Mucosa of rectum (tissue), 2 donors: ENCODE measurements around the gene ATG4B.

Experiments
- H3K27ac ChIP-seq, 2 donors: one replicate each; pipeline ENCODE4 v1.7.0; 2013; ENCODE audit warnings: inconsistent platforms in 2 of 2, low read depth in 2 of 2, low read length in 2 of 2
- H3K27me3 ChIP-seq, 2 donors: one replicate each; pipeline ENCODE4 v1.7.0; 2013; ENCODE audit warnings: low read length in 2 of 2; ENCODE audit not compliant: control insufficient read depth in 2 of 2, insufficient read depth in 2 of 2
- H3K36me3 ChIP-seq, 2 donors: one replicate each; pipeline ENCODE4 v1.7.0; 2013; ENCODE audit warnings: low read length in 2 of 2; ENCODE audit not compliant: control insufficient read depth in 2 of 2, insufficient read depth in 2 of 2
- H3K4me1 ChIP-seq, 2 donors: one replicate each; pipeline ENCODE4 v1.7.0; 2013; ENCODE audit warnings: low read length in 2 of 2, mild to moderate bottlenecking in 1 of 2; ENCODE audit not compliant: control insufficient read depth in 2 of 2, insufficient read depth in 2 of 2
- H3K4me3 ChIP-seq, 2 donors: one replicate each; pipeline ENCODE4 v1.7.0; 2013; ENCODE audit warnings: low read length in 2 of 2
- H3K9ac ChIP-seq, 2 donors: one replicate each; pipeline ENCODE4 v1.7.0; 2013; ENCODE audit warnings: low read length in 2 of 2, low read depth in 1 of 2, mild to moderate bottlenecking in 1 of 2
- H3K9me3 ChIP-seq, 2 donors: one replicate each; pipeline ENCODE4 v1.7.0; 2013; ENCODE audit warnings: low read length in 2 of 2; ENCODE audit not compliant: control insufficient read depth in 2 of 2
- donor health status: healthy.
- donor health status: Normal muscosa, but diverticular disease.

Gene ATG4B

DNA sequence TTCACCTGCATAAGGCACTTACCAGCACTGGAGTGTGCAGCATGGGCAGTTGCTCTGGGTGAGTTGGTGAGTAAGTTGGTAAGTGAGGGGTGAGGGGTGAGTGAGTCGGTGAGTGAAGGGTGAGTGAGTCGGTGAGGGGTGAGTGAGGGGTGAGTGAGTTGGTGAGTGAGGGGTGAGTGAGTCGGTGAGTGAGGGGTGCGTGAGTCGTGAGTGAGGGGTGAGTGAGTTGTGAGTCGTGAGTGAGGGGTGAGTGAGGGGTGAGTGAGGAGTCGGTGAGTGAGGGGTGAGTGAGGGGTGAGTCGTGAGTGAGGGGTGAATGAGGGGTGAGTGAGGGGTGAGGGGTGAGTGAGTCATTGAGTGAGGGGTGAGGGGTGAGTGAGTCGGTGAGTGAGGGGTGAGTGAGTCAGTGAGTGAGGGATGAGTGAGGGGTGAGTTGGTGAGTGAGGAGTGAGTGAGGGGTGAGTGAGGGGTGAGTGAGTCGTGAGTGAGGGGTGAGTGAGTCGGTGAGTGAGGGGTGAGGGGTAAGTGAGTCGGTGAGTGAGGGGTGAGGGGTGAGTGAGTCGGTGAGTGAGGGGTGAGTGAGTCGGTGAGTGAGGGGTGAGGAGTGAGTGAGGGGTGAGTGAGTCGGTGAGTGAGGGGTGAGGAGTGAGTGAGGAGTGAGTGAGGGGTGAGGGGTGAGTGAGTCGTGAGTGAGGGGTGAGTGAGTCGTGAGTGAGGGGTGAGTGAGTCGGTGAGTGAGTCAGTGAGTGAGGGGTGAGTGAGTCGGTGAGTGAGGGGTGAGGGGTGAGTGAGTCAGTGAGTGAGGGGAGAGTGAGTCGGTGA is 17.7 kb upstream of the ATG4B start:
- Histone ChIP-seq H3K4me3 (no peak overlapping the region), H3K4me1 (peaks cover 7 to 9% of the 10 kb centered on the region in 2 donors), H3K27me3 (no peaks in the 10 kb centered on the region), H3K9me3 (no peaks in the 10 kb centered on the region), H3K27ac (no peak overlapping the region), H3K36me3 (peaks cover 7% of the 10 kb centered on the region in 2 donors), H3K9ac (no peak overlapping the region)

DNA sequence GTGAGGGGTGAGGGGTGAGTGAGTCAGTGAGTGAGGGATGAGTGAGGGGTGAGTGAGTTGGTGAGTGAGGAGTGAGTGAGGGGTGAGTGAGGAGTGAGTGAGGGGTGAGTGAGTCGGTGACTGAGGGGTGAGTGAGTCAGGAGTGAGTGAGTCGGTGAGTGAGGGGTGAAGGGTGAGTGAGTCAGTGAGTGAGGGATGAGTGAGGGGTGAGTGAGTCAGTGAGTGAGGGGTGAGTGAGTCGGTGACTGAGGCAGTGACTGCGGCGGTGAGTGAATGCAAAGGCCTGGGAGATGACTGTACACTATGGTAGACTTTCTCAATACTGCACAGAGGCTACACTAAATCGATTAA is 17.1 kb upstream of the ATG4B start:
- peaks cover 7 to 9% of the 10 kb centered on the region in 2 donors for H3K4me1 ChIP-seq
- H3K4me3 ChIP-seq = no peak overlapping the region
- H3K9ac ChIP-seq = no peak overlapping the region
- no peaks in the 10 kb centered on the region for H3K9me3 ChIP-seq
- H3K36me3 ChIP-seq = peaks cover 7% of the 10 kb centered on the region in 2 donors
- no peaks in the 10 kb centered on the region for H3K27me3 ChIP-seq
- H3K27ac ChIP-seq = no peak overlapping the region

DNA sequence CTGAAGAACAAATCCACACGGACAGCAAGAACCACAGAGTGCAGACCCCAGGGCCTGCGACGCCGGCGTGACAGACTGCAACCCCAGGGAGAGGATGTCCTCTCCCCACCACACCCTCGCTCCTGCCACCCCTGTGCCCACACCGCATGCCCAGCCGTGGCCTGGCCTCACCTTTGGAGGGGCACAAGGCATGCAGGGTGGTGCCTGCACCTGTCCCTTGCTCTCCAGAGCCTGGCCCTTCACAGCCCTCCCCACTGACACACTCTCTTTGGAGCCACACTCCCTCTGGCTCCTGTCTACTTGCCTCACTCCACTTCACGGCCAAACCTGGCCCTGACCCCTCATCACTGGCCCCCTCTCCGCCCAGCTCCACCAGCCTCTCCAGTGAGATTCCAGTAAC is 9.8 kb upstream of the ATG4B start:
- Histone ChIP-seq H3K27me3 (no peaks in the 10 kb centered on the region), H3K27ac (no peak overlapping the region), H3K4me1 (no peaks in the 10 kb centered on the region), H3K9ac (no peak overlapping the region), H3K4me3 (no peak overlapping the region), H3K9me3 (no peaks in the 10 kb centered on the region), H3K36me3 (peaks cover 14 to 26% of the 10 kb centered on the region in 2 donors)

DNA sequence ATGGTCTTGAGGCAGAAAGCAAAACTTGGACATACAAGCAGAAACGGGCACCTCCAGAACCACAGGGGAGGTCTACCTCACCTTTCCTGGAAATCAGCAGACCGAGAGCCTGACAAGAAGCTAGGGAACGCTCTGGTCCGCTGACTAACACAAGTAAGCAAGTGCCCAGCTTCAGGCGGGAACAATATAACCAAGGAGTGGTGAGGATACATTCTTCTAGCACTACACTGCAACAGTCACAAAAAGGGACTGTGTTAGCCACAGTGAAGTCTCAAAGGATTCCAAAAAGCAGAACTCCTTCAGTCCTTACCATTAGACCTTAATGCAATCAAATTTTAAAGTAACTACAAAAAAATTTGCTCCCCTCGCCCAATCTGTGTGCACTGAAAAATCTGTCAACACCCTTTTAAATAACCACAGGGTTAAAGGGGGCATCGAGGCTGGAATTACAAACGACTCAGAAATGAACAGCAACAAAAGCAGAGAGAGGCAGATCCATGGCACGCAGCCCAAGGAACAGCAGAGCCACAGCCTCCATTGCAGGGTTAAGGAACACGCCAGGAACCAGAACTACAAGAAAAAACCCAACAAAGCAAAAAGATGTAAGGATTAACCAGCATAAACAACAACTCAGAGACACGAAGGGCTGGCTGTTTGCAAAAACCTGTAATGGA is 7.6 kb upstream of the ATG4B start:
- Histone ChIP-seq H3K4me3 (no peak overlapping the region), H3K9me3 (no peaks in the 10 kb centered on the region), H3K9ac (no peak overlapping the region), H3K27me3 (no peaks in the 10 kb centered on the region), H3K36me3 (peaks cover 22 to 37% of the 10 kb centered on the region in 2 donors), H3K4me1 (no peaks in the 10 kb centered on the region), H3K27ac (no peak overlapping the region)

DNA sequence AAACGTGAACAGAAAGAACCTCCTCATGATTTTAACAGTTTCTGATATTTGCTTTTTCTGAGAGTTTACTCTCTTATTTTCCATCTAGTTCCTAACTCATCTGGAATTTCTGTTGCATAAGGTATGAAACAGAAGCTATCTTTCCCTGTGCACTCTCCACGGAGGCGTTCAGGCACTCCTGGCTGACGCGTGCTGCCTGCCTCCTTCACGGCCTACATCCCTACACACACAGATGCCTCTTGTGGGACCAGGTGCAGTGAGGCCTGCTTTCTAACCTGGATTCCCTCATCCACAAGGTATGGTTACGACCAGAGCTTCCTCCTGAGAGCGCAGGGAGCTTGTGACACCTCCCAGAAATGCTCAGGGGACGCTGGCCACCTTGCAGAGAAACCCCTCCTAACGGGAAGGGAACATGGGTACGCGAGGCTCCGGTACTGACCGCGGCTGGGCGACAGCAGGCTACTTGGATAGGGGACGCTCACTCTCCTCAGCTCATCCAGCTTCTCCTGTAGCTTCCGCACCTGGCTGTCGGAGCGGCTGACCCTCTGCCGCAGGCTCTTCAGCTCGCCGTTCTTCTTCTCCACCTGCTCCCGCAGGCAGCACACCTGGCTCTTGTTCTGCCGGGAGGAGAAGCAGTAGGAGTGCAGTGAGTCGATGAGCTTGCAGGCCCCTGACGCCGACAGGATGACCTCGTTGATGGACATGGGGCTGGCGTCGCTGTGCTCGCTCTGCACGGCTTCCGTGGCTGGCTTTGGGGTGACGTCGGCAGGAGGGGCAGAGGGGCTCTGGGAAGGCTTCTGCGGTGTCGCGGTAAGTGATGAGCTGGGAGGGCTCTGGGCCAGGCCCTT is 4.8 kb upstream of the ATG4B start:
- no peak overlapping the region for H3K27ac ChIP-seq
- no peaks in the 10 kb centered on the region for H3K27me3 ChIP-seq
- peaks cover 18 to 35% of the 10 kb centered on the region in 2 donors for H3K36me3 ChIP-seq
- no peak overlapping the region for H3K9ac ChIP-seq
- peaks cover 5 to 8% of the 10 kb centered on the region in 2 donors for H3K4me1 ChIP-seq
- no peak overlapping the region for H3K4me3 ChIP-seq
- no peaks in the 10 kb centered on the region for H3K9me3 ChIP-seq

DNA sequence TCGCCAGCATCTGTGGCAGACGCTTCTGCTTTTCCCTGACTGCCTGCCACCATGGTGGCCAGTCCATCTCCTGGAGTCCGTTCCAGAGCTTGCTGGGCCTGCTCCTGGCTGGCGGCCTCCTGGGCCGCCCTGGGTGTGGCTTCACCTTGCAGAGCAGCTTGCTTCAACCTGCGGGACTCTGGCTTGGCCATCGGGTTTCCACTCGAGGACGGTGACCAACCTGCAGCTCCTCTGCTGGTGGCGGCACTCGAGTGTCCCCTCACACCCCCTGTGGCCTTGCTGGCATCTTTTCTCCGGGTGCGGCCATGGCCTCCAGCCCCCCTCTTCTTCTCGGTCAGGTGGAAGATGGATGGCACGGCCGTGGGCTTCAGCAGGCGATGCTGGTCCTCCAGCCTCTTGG is 3.9 kb upstream of the ATG4B start:
- H3K9me3 ChIP-seq = no peaks in the 10 kb centered on the region
- no peak overlapping the region for H3K4me3 ChIP-seq
- H3K27me3 ChIP-seq = no peaks in the 10 kb centered on the region
- H3K4me1 ChIP-seq = peaks cover 10 to 14% of the 10 kb centered on the region in 2 donors
- H3K27ac ChIP-seq = no peak overlapping the region
- H3K36me3 ChIP-seq = peaks cover 18 to 32% of the 10 kb centered on the region in 2 donors
- no peak overlapping the region for H3K9ac ChIP-seq

DNA sequence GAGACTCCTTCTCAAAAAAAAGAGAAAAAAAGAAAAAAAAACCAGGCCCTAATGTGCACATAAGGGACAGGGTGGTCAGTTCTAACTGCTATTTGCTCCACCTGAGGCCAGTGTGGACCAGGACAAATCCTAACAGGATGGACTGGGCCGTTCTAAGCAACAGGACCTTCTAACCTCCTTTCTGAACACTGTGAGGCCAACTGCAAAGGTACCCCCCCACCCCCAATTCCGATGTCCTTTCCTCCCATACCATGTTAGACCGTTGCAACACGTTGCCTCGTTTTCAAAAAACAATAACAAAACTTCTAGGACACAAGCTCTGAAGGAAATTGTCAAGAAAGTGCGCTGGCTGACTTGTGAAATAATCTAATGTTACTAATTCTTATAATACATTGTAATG is 1.7 kb upstream of the ATG4B start:
- peaks cover 16 to 23% of the 10 kb centered on the region in 2 donors for H3K4me1 ChIP-seq

DNA sequence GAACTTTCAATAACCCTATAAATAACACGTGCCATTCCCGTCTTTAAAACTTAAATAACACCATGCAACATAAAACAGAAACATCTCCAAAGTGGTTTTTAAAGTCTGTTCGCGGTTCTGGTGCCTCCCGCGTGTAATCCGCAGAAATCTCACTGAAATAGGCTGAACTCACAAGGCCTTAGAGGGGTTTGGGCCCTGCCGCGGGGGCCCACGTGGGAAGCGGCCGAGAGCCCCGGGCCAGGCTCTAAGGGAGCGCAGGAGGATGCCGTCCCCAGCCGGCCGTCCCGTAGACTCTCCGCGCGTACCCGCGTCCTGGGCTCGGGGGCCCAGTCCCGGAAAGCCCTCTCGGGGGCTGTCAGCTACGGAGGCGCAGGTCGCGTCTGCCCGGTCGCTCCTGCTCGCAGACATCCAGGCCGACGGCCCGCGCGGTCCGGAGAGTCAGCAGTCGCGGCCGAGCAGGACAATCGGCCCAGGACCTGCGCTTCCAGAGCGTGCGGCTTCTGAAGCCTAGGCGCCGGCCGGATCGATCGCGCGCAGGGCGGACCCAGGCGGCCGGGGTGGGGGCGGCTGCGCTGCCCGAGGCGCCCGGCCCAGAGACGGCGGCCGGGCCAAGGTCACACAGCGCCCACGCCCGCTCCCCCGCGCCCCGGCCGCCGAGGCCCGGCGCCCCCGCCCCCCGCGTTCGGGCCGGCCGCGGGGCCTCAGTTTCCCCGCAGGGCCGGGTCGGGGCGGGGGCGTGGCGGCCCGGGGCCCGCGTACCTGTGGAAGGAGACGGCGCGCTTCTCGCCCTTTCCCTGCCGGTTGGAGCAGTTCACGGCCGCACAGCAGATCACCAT is 1.1 kb upstream of the ATG4B start:
- Histone ChIP-seq H3K4me3 (peak overlapping the region; percentile 74 to 97), H3K36me3 (peaks cover 16 to 25% of the 10 kb centered on the region in 2 donors), H3K27ac (peak overlapping the region; percentile 97), H3K9me3 (no peaks in the 10 kb centered on the region), H3K27me3 (no peaks in the 10 kb centered on the region), H3K4me1 (peaks cover 16 to 26% of the 10 kb centered on the region in 2 donors), H3K9ac (peak overlapping the region; percentile 27 to 93)

More for the DNA sequence above, 1.7 kb upstream of the ATG4B start:
- Histone ChIP-seq H3K27ac (peak overlapping the region in 1 of 2 donors; percentile 77), H3K27me3 (no peaks in the 10 kb centered on the region), H3K36me3 (peaks cover 19 to 30% of the 10 kb centered on the region in 2 donors), H3K4me3 (peak overlapping the region; percentile 74 to 77), H3K9ac (peak overlapping the region in 1 of 2 donors; percentile 27), H3K9me3 (no peaks in the 10 kb centered on the region)

DNA sequence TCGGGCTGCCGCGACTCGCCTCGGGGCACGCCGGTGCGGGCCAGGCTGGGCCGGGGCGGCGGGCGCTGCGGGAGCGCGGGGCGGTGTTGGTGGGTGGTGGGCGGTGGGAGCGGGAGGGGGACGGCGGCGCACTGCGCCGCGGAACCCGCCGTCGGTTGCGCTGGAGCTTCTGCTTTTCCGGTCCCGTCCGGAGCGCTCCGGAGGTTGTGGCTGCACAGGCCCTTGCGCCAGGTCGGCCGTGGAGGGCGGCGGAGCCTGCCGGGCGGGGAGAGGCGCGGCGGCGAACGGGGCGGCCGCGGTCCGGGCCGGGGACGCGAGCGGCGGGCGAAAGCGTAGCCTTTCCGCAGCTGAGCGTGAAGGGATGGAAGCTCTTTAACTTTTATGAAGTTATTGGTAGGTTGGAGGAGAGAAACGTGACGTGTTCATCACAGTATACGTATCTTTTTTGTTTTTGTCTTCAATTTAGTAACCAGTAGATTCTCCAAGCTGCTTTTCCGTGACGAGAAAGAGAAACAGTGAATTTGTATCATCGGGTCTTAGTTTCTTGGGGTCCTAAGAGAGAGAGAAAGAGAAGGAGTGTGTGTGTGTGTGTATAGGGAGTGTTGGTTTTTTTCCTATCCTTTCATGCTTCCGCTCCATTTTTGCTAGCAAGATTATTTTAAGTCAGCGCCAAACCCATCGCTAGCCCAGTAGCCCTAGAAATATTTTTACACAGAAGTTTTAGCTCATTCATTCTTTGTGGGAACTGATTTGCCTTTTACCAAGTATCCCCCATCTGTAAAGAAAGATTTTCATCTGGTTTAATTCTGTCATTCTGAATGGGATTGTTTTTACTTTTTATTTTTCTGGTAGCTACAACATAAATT is 535 bp downstream of the ATG4B start:
- H3K4me3 ChIP-seq = peak overlapping the region; percentile 92 to 97
- H3K27ac ChIP-seq = peak overlapping the region; percentile 97
- H3K36me3 ChIP-seq = peaks cover 8 to 13% of the 10 kb centered on the region in 2 donors
- H3K9me3 ChIP-seq = no peaks in the 10 kb centered on the region
- peak overlapping the region; percentile 79 to 93 for H3K9ac ChIP-seq
- no peaks in the 10 kb centered on the region for H3K27me3 ChIP-seq
- peaks cover 16 to 31% of the 10 kb centered on the region in 2 donors for H3K4me1 ChIP-seq
